GM12892 (cell line): ENCODE results near the gene REXO1.

ENCODE experiments used
- DNase-seq: peaks from one replicate; pipeline ENCODE4 v3.0.0; 2011; ENCODE audit not compliant: insufficient read length
- FAIRE-seq: peaks from 2 replicates; lab custom pipeline; 2011; peaks lifted over from hg19 to GRCh38; lab: Jason Lieb, UNC
- POLR2A ChIP-seq: IDR thresholded peaks from 2 replicates; pipeline ENCODE4 v1.6.1; 2011; ENCODE audit warnings: low read depth, low read length, control low read depth
- POLR2AphosphoS5 ChIP-seq: IDR thresholded peaks from 2 replicates; pipeline ENCODE4 v1.6.1; 2011; ENCODE audit warnings: low read depth, low read length, control low read depth
- TAF1 ChIP-seq: IDR thresholded peaks from 2 replicates; pipeline ENCODE4 v1.6.1; 2011; ENCODE audit warnings: low read depth, mild to moderate bottlenecking, control low read depth, low read length, borderline replicate concordance

The REXO1 gene

GRCh38 chr19:1863638-1864479 lies 15.6 kb upstream of the REXO1 start:
- DNase-seq (peak; percentile 96), FAIRE-seq (peak; percentile 99)
- 0 out of 2 replicates have a peak, but pooled peaks have one; percentile 23 for TF ChIP-seq TAF1
- TF ChIP-seq POLR2A, result no peak

- TF ChIP-seq TAF1 (no peak), POLR2A (peak; percentile 81; the same call in 1 of the 2 replicates), POLR2AphosphoS5 (no peak)
- DNase-seq, result no peak
- FAIRE-seq, result no peak
Observed at GRCh38 chr19:1863328-1863637, 15.0 kb upstream of the REXO1 start, which contains the start of gene KLF16. KLF16 (minus strand) TSS chr19:1863579; CDS start chr19:1863497, 82 bp downstream.

- DNase-seq, result peak; percentile 61
- TF ChIP-seq TAF1, result no peak
- TF ChIP-seq POLR2AphosphoS5, result no peak
- no peak for TF ChIP-seq POLR2A
- peak; percentile 89 for FAIRE-seq
Observed at GRCh38 chr19:1862424-1863327, 14.4 kb upstream of the REXO1 start.

- DNase-seq (no peak), FAIRE-seq (no peak)
- TF ChIP-seq POLR2A (no peak), POLR2AphosphoS5 (no peak), TAF1 (no peak)
Observed at GRCh38 chr19:1862068-1862423, 13.8 kb upstream of the REXO1 start.

GRCh38 chr19:1861599-1862031 lies 13.3 kb upstream of the REXO1 start:
- no peak for DNase-seq
- TF ChIP-seq POLR2AphosphoS5 (no peak), POLR2A (no peak)
- no peak for FAIRE-seq

GRCh38 chr19:1860821-1861598 lies 12.7 kb upstream of the REXO1 start:
- DNase-seq (no peak), FAIRE-seq (no peak)

GRCh38 chr19:1860042-1860775 lies 11.9 kb upstream of the REXO1 start:
- FAIRE-seq (no peak), DNase-seq (no peak)
- TF ChIP-seq TAF1 (no peak), POLR2AphosphoS5 (no peak), POLR2A (no peak)

More at GRCh38 chr19:1860821-1861598, 12.7 kb upstream of the REXO1 start:
- TF ChIP-seq POLR2AphosphoS5 (no peak), TAF1 (no peak), POLR2A (no peak)

GRCh38 chr19:1859331-1859781 lies 11.1 kb upstream of the REXO1 start:
- DNase-seq (no peak), FAIRE-seq (no peak)
- TF ChIP-seq POLR2A (no peak), POLR2AphosphoS5 (no peak), TAF1 (no peak)

- FAIRE-seq, result peak; percentile 9
- no peak for DNase-seq
- TF ChIP-seq TAF1, result no peak
Observed at GRCh38 chr19:1858412-1859081, 10.3 kb upstream of the REXO1 start.

- no peak for TF ChIP-seq POLR2AphosphoS5
- TF ChIP-seq TAF1, result no peak
- no peak for TF ChIP-seq POLR2A
- FAIRE-seq (peak; percentile 57), DNase-seq (no peak)
Observed at GRCh38 chr19:1857648-1858326, 9.5 kb upstream of the REXO1 start.
